Measurements from ENCODE around the gene FAM53C. TPM values are rescaled to one million over a fixed set of nuclear protein-coding genes. Genes with fewer than 3 reads are reported as not detected.
"Not testable (repeated sequence)": the region's sequence is repeated elsewhere in the genome, so short reads cannot be mapped to it uniquely, and the experiment has no call there.

The FAM53C gene
- total RNA-seq, 4 donors from 2014 or later = 21.9 to 38.7 (median 25.3) TPM

GRCh38 chr5:138371454-138371853, 33.4 kb downstream of the FAM53C start:
- no peak for DNase-seq (ENCODE audit: low spot score)
- ATAC-seq (ENCODE audit: low FRiP score) = no peak

GRCh38 chr5:138372225-138372624, 34.2 kb downstream of the FAM53C start:
- TF ChIP-seq CTCF (IDR thresholded peaks at IDR 0.05) = no peak
- ATAC-seq (ENCODE audit: low FRiP score) (no peak), DNase-seq (ENCODE audit: low spot score) (no peak)

More at GRCh38 chr5:138371454-138371853, 33.4 kb downstream of the FAM53C start:
- TF ChIP-seq CTCF (IDR thresholded peaks at IDR 0.05) = no peak

GRCh38 chr5:138372653-138373052, 34.6 kb downstream of the FAM53C start:
- ATAC-seq (ENCODE audit: low FRiP score) = no peak
- no peak for DNase-seq (ENCODE audit: low spot score)

GRCh38 chr5:138382347-138382746, 44.3 kb downstream of the FAM53C start:
- DNase-seq (ENCODE audit: low spot score) (no peak), ATAC-seq (ENCODE audit: low FRiP score) (no peak)
- TF ChIP-seq CTCF (IDR thresholded peaks at IDR 0.05) = no peak

More at GRCh38 chr5:138372653-138373052, 34.6 kb downstream of the FAM53C start:
- no peak for TF ChIP-seq CTCF (IDR thresholded peaks at IDR 0.05)

- DNase-seq (ENCODE audit: low spot score) = no peak
- ATAC-seq (ENCODE audit: low FRiP score) = no peak
- no peak for TF ChIP-seq CTCF (IDR thresholded peaks at IDR 0.05)
These were observed 47.6 kb downstream of the FAM53C start for GRCh38 chr5:138385660-138386059.

- DNase-seq (ENCODE audit: low spot score) (no peak), ATAC-seq (ENCODE audit: low FRiP score) (no peak)
- no peak for TF ChIP-seq CTCF (IDR thresholded peaks at IDR 0.05)
These were observed 48.2 kb downstream of the FAM53C start for GRCh38 chr5:138386290-138386689.

- ATAC-seq (ENCODE audit: low FRiP score) (no peak), DNase-seq (ENCODE audit: low spot score) (no peak)
- TF ChIP-seq CTCF (IDR thresholded peaks at IDR 0.05) = no peak
These were observed 51.3 kb downstream of the FAM53C start for GRCh38 chr5:138389332-138389731.

GRCh38 chr5:138389911-138390310, 51.8 kb downstream of the FAM53C start:
- not testable (repeated sequence) for ATAC-seq (ENCODE audit: low FRiP score)

More at GRCh38 chr5:138389911-138390310, 51.8 kb downstream of the FAM53C start:
- not testable (repeated sequence) for DNase-seq (ENCODE audit: low spot score)
